GM12892 (cell line): ENCODE measurements around the gene CLDN4.

Experiments
- DNase-seq: peaks from one replicate; pipeline ENCODE4 v3.0.0; 2011; ENCODE audit not compliant: insufficient read length
- FAIRE-seq: peaks from 2 replicates; lab custom pipeline; 2011; peaks lifted over from hg19 to GRCh38; lab: Jason Lieb, UNC
- POLR2A ChIP-seq: IDR thresholded peaks from 2 replicates; pipeline ENCODE4 v1.6.1; 2011; ENCODE audit warnings: low read depth, low read length, control low read depth
- POLR2AphosphoS5 ChIP-seq: IDR thresholded peaks from 2 replicates; pipeline ENCODE4 v1.6.1; 2011; ENCODE audit warnings: low read depth, low read length, control low read depth
- TAF1 ChIP-seq: IDR thresholded peaks from 2 replicates; pipeline ENCODE4 v1.6.1; 2011; ENCODE audit warnings: low read depth, mild to moderate bottlenecking, control low read depth, low read length, borderline replicate concordance

CLDN4 gene

DNA sequence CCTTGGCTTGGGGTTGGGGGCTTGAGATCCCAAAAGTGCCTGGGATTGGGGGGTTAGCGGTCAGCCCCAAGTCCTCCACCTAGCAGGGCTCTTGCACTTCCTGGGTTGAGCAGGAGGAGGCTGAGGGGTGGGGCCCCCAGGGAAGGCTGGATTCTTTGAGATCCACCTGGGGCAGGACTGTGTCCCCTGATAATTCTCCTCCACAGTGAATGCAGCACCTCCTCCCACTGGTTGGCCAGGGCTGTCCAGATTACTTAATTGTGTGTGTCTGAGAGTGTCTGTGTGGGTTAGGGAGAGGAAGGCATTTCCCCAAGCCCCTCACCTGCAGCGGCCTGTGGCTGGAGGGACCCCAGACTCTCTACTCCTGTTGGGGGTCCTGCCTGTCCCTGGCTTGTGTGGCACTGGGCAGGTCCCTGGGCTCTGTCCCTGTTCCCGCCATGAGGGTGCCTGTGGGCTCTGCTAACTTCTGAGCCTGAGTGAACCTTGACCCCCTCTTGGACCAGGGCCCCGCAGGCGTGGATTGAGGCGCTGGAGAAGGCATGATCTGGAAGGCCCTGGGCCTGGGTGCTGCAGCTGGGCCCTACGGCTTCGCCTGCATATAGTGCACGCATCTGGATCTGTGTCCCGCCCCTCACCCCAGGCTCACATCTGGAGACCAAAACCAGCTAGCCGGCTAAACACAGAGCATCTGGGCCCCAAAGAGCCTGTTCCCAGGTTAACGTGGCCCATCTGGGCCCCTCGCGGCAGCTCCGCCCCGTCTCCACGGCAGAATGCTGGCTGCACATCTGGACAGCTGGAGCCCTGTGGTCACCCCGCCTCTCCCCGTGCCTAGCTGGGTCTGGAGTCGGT, 40.6 kb downstream of the CLDN4 start:
- FAIRE-seq = no peak
- TF ChIP-seq POLR2A = no peak
- TF ChIP-seq TAF1 = no peak
- no peak for TF ChIP-seq POLR2AphosphoS5
- no peak for DNase-seq

DNA sequence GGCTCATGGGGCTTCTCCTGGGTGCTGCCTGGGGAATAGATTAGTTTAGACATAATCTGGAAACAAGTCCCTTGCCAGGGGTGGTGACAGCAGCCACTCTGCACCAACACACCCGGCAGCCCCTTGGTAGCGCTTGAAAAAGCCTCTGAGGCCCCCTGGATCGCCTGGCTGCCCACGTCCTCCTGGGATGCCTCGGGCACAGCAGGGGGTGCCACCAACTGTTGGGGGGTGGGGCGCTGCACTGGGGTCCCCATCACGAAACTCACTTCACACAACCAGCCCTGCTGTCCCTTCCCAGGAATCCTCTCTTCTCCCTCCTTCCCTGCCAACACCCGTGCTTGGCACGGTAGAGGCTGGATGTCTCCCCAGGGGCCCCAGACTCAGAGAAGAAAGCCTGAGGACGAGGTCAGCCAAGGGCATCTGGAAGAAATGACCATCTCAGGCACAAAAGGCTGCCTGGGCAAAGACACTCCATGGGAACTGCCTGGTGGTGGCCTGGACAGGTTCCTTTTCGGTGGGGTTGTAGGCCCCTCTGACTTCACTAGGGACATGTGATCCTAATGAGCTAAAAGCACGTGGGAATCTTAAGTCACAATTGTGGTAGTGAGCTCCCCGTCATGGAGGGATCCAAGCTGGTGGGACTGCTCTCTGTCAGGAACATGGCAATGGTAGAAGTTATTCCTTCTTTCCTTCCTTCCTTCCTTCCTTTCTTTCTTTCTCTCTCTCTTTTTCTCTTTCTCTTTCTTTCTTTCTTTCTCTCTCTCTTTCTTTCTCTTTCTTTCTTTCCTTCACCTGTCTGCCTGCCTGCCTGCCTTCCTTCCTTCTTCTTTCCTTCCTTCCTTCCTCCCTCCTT, 41.5 kb downstream of the CLDN4 start:
- TF ChIP-seq TAF1 (no peak), POLR2A (no peak), POLR2AphosphoS5 (no peak)
- FAIRE-seq (no peak), DNase-seq (no peak)

- no peak for TF ChIP-seq POLR2AphosphoS5
- FAIRE-seq = no peak
- DNase-seq = no peak
Measured at GRCh38 chr7:73876361-73876760, 45.6 kb downstream of the CLDN4 start.

DNA sequence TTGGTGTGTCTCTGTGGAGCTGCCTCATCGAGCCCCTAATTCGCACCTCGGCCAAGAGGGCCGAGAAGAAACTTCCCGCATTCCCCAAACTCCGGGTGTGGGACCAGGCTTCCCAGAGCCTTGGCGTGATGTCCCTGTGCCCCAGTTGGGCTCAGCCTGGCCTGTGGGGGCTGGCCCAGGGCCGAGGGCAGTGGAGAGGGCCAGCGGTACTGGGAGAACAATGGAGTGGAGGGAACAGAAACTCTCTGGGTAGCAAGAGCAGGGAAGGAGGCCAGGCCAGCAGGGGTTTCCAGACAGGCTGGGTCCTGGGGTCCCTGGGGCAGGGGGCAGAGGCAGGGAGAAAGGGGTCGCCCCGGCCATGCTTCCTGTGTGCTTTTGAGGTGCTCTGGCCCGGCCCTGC, 46.2 kb downstream of the CLDN4 start:
- DNase-seq = no peak
- no peak for FAIRE-seq
- TF ChIP-seq POLR2AphosphoS5 (no peak), TAF1 (no peak)

- TF ChIP-seq TAF1 = no peak
- TF ChIP-seq POLR2A = no peak
- TF ChIP-seq POLR2AphosphoS5 = no peak
- FAIRE-seq = no peak
- no peak for DNase-seq
Measured at GRCh38 chr7:73879977-73880681, 49.3 kb downstream of the CLDN4 start.

DNA sequence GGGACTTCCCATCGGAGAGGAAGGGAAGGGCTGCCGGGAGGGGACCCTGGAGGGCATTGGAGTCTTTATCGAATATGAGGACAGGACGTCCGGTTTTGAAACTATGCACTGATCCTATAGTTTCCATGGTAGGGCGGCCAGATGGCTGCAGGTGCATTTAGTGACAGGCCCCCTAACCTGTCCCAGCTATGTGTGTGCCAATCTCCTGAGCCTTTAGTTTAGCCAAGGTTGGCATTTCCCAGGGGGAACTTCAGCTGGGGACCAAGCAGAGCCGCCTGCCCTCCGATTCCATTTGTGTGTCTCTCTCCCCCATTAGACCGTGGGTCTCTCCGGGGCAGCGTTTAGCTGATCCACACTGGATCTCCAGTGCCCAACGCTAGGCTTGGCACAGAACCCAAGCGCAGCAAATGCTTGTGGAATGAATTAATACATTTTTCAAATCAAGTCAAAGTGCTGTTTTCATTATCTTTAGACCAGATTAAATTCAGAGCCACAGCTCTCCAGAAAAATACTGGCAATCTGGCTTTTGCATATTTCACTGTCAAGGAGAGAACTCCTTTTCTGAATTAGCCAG, 50.0 kb downstream of the CLDN4 start:
- DNase-seq (no peak), FAIRE-seq (no peak)
- TF ChIP-seq TAF1 = no peak
- no peak for TF ChIP-seq POLR2A
- no peak for TF ChIP-seq POLR2AphosphoS5

DNA sequence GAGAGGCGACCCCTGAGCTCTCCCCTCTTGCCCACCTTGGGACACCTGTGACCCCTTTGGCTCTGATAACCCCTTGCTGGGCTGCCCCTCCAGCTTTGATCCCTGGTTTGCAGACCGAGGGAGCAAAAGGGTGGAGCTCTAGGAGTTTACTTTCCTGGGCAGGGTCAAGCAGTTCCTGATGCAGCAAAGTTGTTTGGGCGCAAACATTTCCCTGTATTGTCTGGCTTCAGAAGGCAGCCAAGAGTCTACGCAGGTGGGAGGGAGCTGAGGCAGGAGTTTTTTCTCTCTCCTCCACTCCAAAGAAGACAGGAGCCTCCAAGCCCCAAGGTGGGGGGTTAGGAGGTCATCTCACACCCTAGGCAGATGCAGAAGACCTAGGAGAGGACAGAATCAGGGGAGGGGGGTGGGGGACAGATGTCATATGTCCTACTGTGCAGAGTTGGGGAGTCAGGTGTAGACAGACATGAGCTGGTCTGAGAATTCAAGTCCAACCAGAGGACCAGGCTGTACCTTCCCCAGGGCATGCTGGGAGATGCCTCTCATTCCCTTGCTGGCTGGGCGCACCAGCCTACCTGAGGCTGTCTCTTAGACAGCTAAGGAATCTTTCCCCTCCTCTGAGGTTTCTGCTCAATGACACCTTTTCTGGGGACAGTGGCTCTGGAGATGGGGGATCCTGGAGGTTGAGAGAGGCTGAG, 50.7 kb downstream of the CLDN4 start:
- FAIRE-seq (no peak), DNase-seq (no peak)
- TF ChIP-seq POLR2AphosphoS5 (no peak), POLR2A (no peak), TAF1 (no peak)

DNA sequence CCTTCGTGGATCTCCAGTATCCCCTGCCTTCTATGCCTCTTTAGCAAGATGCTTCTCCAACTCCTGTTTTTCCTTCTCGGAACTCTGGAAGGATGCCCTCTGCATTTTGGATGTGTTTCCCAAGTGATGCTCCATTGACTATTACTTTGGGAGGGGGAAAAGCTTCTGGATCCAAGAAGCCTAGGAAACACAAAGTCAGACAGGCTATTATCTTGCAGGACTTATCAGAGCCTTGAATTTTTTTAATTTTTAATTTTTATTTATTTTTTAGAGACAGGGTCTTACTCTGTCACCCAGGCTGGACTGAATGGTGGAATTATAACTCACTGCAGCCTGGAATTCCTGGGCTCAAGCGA, 51.2 kb downstream of the CLDN4 start:
- FAIRE-seq (no peak), DNase-seq (no peak)
- TF ChIP-seq POLR2A (no peak), POLR2AphosphoS5 (no peak), TAF1 (no peak)
